GM18519 (cell line): ENCODE measurements around the gene GGT7.
"Not testable (repeated sequence)": the region's sequence is repeated elsewhere in the genome, so short reads cannot be mapped to it uniquely, and the experiment has no call there.

Experiments used
- ATAC-seq: cut with Tn5 transposase; IDR thresholded peaks from one replicate; pipeline ENCODE4 v1.9.1; 2021; ENCODE audit warnings: mild to moderate bottlenecking, moderate library complexity; ENCODE audit not compliant: unreplicated experiment, low FRiP score

GGT7 gene

GRCh38 chr20:34883087-34883688 lies 10.5 kb upstream of the GGT7 start:
- no peak for ATAC-seq

GRCh38 chr20:34881689-34882088 lies 9.0 kb upstream of the GGT7 start:
- no peak for ATAC-seq

GRCh38 chr20:34880971-34881370 lies 8.3 kb upstream of the GGT7 start:
- not testable (repeated sequence) for ATAC-seq

GRCh38 chr20:34880215-34880850 lies 7.7 kb upstream of the GGT7 start:
- no peak for ATAC-seq

- ATAC-seq = peak; percentile 31
These were observed 4.0 kb upstream of the GGT7 start, which contains the start of gene ACSS2 for GRCh38 chr20:34876406-34877282. ACSS2 (plus strand) TSS chr20:34876612; CDS start chr20:34876646, 34 bp downstream.

GRCh38 chr20:34875642-34876405 lies 3.2 kb upstream of the GGT7 start:
- peak; percentile 34 for ATAC-seq

- no peak for ATAC-seq
These were observed 1.5 kb upstream of the GGT7 start for GRCh38 chr20:34874094-34874654.

GRCh38 chr20:34873583-34874093 lies 982 bp upstream of the GGT7 start:
- no peak for ATAC-seq

- ATAC-seq = no peak
These were observed 562 bp downstream of the GGT7 start for GRCh38 chr20:34871966-34872621.

- ATAC-seq = no peak
These were observed 1.2 kb downstream of the GGT7 start for GRCh38 chr20:34871320-34871926.

GRCh38 chr20:34864216-34864615 lies 8.4 kb downstream of the GGT7 start:
- ATAC-seq = no peak

GRCh38 chr20:34863421-34863965 lies 9.2 kb downstream of the GGT7 start:
- no peak for ATAC-seq

GRCh38 chr20:34862724-34863123 lies 9.9 kb downstream of the GGT7 start:
- no peak for ATAC-seq

GRCh38 chr20:34861386-34862084 lies 11.1 kb downstream of the GGT7 start:
- no peak for ATAC-seq

GRCh38 chr20:34859826-34860545 lies 12.7 kb downstream of the GGT7 start:
- ATAC-seq = no peak

GRCh38 chr20:34859367-34859766 lies 13.3 kb downstream of the GGT7 start:
- no peak for ATAC-seq

- no peak for ATAC-seq
These were observed 20.4 kb downstream of the GGT7 start for GRCh38 chr20:34852298-34852697.

GRCh38 chr20:34850969-34851368 lies 21.7 kb downstream of the GGT7 start:
- ATAC-seq = no peak
